Tibial nerve (tissue), 4 donors: ENCODE measurements around the gene KCNG3. TPM values are rescaled to one million over a fixed set of nuclear protein-coding genes. Genes with fewer than 3 reads are reported as not detected.
"Not testable (repeated sequence)": the region's sequence is repeated elsewhere in the genome, so short reads cannot be mapped to it uniquely, and the experiment has no call there.

Source experiments
- DNase-seq, 2 donors: peaks; one replicate each; pipeline ENCODE4 v3.0.0-alpha.2; 2019; ENCODE audit warnings: low spot score in 2 of 2
- H3K27ac ChIP-seq, 4 donors: fragments of 200-600 bp; sonication (generic) in 3 of 4; one replicate each; pipeline ENCODE4 v1.5.1; 2017 to 2019; ENCODE audit warnings: mild to moderate bottlenecking in 1 of 4
- H3K27me3 ChIP-seq, 2 donors: fragments of 200-600 bp; sonication (generic) in 1 of 2; one replicate each; pipeline versions ENCODE4 v1.5.1 to v1.6.0; 2017 to 2019
- H3K36me3 ChIP-seq, 3 donors: fragments of 200-600 bp; sonication (generic); one replicate each; pipeline ENCODE4 v1.5.1; 2018 to 2019
- H3K4me1 ChIP-seq, 4 donors: fragments of 200-600 bp; sonication (generic) in 3 of 4; one replicate each; pipeline ENCODE4 v1.5.1; 2017 to 2019
- H3K4me3 ChIP-seq, 4 donors: fragments of 200-600 bp; sonication (generic) in 3 of 4; one replicate each; pipeline ENCODE4 v1.5.1; 2017 to 2019; ENCODE audit warnings: mild to moderate bottlenecking in 1 of 4, moderate library complexity in 1 of 4
- H3K9me3 ChIP-seq, 4 donors: fragments of 200-600 bp; sonication (generic) in 3 of 4; one replicate each; pipeline ENCODE4 v1.5.1; 2017 to 2019
- EP300 ChIP-seq, 2 donors: sonication (generic); formaldehyde crosslinking; IDR thresholded peaks; one replicate each; pipeline ENCODE4 v1.6.1; 2017; ENCODE audit warnings: antibody characterized with exemption in 2 of 2, mild to moderate bottlenecking in 1 of 2
- POLR2A ChIP-seq, 2 donors: fragments of 450-650 bp; IDR thresholded peaks; one replicate each; pipeline ENCODE4 v1.6.1; 2017; ENCODE audit warnings: antibody characterized with exemption in 2 of 2, mild to moderate bottlenecking in 2 of 2, moderate library complexity in 2 of 2
- WGBS, 2 donors: methylation state at CpG; one replicate each; pipeline ENCODE4 v1.1.5; 2018; 5-methylcytosine and 5-hydroxymethylcytosine counted together
- small RNA-seq: library from RNA; depleted of rRNA; stranded (forward); fragments of <200 nt; gene quantifications from one replicate; pipeline ENCODE3, GENCODE V24; 2016
- total RNA-seq, 4 donors: library from RNA; depleted of rRNA; stranded (reverse); fragments of >200 nt; gene quantifications; one replicate each; pipeline ENCODE4 v1.1.0, GENCODE V29; 2016
- TF ChIP-seq, protein P1 (sequence below), 5 experiments: fragments of 200-600 bp in 3 of 5; fragments of 450-650 bp in 2 of 5; sonication (generic) in 3 of 5; IDR thresholded peaks; one replicate each; pipeline ENCODE4 v1.5.1; 2016 to 2019; ENCODE audit warnings: antibody characterized with exemption in 5 of 5, mild to moderate bottlenecking in 3 of 5, moderate library complexity in 2 of 5

The KCNG3 gene
- total RNA-seq, 4 donors from 2014 or later = 6.6 to 17.8 (median 9.9) TPM

DNA sequence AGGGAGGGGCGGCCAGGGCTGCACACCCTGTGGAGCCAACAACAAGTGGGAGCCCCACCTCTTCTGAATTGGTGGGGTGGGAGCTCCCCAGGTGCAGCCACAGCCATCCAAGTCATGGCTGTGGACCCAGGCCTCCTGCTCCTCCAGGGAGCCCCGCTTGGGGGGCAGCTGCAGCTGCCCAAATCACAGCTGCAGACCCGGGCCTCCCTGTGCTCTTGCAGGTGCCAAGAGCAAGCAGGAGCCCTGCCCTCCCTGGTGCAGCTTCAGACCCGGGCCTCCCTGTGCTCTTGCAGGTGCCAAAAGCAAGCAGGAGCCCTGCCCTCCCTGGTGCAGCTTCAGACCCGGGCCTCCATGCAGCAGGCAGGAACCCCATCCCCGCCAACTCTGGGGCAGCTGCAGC is 86.3 kb downstream of the KCNG3 start:
- no peak for DNase-seq
- H3K4me3 ChIP-seq = no peak overlapping the region
- H3K36me3 ChIP-seq = no peaks in the 10 kb centered on the region

DNA sequence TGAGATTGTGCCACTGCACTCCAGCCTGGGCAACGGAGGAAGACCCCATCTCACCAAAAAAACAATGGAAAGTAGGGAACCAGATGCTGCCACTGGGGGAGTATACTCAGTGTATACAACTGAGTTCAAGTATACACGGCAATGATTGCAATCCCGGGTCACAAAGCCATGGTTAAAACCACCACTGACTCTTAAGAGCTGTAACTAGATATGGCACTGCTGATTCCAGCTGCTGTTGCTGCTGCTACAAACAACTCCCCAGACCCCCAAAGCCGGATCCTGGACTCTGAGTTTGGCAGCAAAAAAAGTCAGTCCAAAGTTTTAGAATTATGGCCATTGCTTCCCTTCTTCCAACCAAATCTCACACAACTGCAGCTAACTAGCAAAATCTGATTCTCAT is 89.1 kb downstream of the KCNG3 start:
- Histone ChIP-seq H3K4me1 (no peaks in the 10 kb centered on the region), H3K36me3 (no peaks in the 10 kb centered on the region), H3K27ac (no peak overlapping the region), H3K27me3 (no peaks in the 10 kb centered on the region), H3K9me3 (peaks cover 0 to 5% (median 0%) of the 10 kb centered on the region in 4 donors), H3K4me3 (no peak overlapping the region)
- no peak for DNase-seq
- 71 to 73% methylated on average over 4 of the region's 4 CpGs for WGBS, 2 donors
- TF ChIP-seq EP300 (IDR thresholded peaks at IDR 0.05) (no peak), POLR2A (IDR thresholded peaks at IDR 0.05) (no peak)

More for the DNA sequence above, 86.3 kb downstream of the KCNG3 start:
- TF ChIP-seq, protein P1, sequence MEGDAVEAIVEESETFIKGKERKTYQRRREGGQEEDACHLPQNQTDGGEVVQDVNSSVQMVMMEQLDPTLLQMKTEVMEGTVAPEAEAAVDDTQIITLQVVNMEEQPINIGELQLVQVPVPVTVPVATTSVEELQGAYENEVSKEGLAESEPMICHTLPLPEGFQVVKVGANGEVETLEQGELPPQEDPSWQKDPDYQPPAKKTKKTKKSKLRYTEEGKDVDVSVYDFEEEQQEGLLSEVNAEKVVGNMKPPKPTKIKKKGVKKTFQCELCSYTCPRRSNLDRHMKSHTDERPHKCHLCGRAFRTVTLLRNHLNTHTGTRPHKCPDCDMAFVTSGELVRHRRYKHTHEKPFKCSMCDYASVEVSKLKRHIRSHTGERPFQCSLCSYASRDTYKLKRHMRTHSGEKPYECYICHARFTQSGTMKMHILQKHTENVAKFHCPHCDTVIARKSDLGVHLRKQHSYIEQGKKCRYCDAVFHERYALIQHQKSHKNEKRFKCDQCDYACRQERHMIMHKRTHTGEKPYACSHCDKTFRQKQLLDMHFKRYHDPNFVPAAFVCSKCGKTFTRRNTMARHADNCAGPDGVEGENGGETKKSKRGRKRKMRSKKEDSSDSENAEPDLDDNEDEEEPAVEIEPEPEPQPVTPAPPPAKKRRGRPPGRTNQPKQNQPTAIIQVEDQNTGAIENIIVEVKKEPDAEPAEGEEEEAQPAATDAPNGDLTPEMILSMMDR (IDR thresholded peaks at IDR 0.05) = no peak
- TF ChIP-seq EP300 (IDR thresholded peaks at IDR 0.05) (no peak), POLR2A (IDR thresholded peaks at IDR 0.05) (no peak)
- Histone ChIP-seq H3K27me3 (no peaks in the 10 kb centered on the region), H3K4me1 (no peaks in the 10 kb centered on the region), H3K9me3 (no peaks in the 10 kb centered on the region), H3K27ac (no peak overlapping the region)
- 82 to 100% methylated on average over 2 to 3 of the region's 6 CpGs for WGBS, 2 donors

DNA sequence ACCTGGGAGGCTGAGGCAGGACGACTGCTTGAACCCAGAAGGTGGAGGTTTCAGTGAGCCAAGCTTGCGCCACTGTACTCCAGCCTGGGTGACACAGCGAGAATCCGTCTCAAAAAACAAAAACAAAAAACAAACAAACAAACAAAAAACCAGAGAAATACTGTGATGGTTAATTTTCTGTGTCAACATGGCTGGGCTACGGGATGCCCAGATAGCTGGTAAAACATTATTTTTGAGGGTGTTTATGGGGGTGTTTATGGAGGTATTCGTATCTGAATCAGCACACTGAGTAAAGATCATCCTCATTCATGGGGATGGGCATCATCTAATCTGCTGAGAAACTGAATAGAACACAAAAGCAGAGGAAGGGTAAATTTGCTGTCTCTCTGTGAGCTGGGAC is 92.0 kb downstream of the KCNG3 start:
- WGBS, 2 donors = 92 to 97% methylated on average over 6 of the region's 6 CpGs
- H3K27me3 ChIP-seq = no peaks in the 10 kb centered on the region
- no peak for DNase-seq
- H3K9me3 ChIP-seq = peaks cover 0 to 5% (median 0%) of the 10 kb centered on the region in 4 donors
- no peaks in the 10 kb centered on the region for H3K4me1 ChIP-seq
- TF ChIP-seq, protein P1 (IDR thresholded peaks at IDR 0.05) = no peak
- TF ChIP-seq EP300 (IDR thresholded peaks at IDR 0.05) (no peak), POLR2A (IDR thresholded peaks at IDR 0.05) (no peak)
- no peaks in the 10 kb centered on the region for H3K36me3 ChIP-seq
- no peak overlapping the region for H3K4me3 ChIP-seq
- H3K27ac ChIP-seq = no peak overlapping the region

DNA sequence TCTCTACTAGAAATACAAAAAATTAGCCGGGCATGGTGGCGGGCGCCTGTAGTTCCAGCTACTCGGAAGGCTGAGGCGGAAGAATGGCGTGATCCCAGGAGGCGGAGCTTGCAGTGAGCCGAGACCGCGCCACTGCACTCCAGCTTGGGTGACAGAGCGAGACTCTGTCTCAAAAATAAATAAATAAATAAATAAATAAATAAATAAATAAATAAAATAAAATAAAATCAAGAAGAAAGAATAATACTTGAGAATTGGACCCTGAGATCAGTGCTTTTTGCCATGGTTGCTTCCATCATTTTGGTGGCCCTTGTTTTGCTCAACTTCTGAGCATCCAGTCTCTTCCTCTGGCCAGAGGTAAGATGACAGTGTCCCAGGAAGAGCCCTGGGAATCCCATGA is 95.7 kb downstream of the KCNG3 start:
- not testable (repeated sequence) for H3K27ac ChIP-seq, H3K9me3 ChIP-seq, DNase-seq, H3K36me3 ChIP-seq, H3K4me3 ChIP-seq, H3K4me1 ChIP-seq, H3K27me3 ChIP-seq
- WGBS, 2 donors = 96% methylated on average over 11 of the region's 11 CpGs

DNA sequence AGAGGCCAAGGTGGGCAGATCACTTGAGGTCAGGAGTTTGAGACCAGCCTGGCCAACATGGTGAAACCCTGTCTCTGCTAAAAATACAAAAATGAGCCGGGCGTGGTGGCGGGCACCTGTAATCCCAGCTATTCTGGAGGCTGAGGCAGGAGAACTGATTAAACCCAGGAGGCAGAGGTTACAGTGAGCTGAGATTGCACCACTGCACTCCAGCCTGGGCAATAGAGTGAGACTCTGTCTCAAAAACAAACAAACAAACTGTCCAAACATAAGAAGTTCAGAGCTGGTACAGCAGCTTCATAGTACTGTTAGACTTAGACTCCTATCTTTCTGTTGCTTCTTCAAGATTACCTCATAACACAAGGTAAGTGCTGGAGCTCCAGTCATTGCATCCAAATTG is 100.5 kb downstream of the KCNG3 start:
- not testable (repeated sequence) for H3K36me3 ChIP-seq, H3K27me3 ChIP-seq, H3K27ac ChIP-seq, H3K4me1 ChIP-seq, H3K9me3 ChIP-seq, H3K4me3 ChIP-seq, DNase-seq
- 96 to 98% methylated on average over 3 of the region's 3 CpGs for WGBS, 2 donors

DNA sequence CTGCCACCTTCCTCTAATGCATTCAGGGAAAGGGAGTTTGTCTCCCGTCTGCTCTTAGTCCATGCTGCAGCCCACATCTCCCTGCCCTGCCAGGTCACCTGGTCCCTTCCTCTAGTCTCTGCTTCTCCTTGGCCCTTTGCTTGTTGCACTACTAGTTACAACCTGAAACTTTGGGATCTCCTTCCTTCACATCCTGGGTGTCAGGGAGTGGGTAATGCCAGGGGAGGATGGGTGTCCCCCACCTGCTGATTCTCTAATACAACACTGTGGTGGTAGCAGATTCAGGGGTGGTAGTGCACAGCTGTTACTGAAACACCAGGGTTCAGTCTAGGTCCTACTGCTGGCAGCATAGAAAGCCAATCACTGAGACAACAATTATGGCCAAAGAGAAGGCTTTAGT is 101.6 kb downstream of the KCNG3 start:
- H3K27ac ChIP-seq = no peak overlapping the region
- WGBS, 2 donors = 76 to 96% methylated on average over 1 of the region's 1 CpG

More for the DNA sequence above, 101.6 kb downstream of the KCNG3 start:
- no peaks in the 10 kb centered on the region for H3K27me3 ChIP-seq
- DNase-seq = no peak
- TF ChIP-seq POLR2A (IDR thresholded peaks at IDR 0.05) (no peak), EP300 (IDR thresholded peaks at IDR 0.05) (no peak)
- TF ChIP-seq, protein P1 (IDR thresholded peaks at IDR 0.05) = no peak
- H3K4me1 ChIP-seq = no peaks in the 10 kb centered on the region
- no peak overlapping the region for H3K4me3 ChIP-seq
- no peaks in the 10 kb centered on the region for H3K36me3 ChIP-seq
- H3K9me3 ChIP-seq = no peaks in the 10 kb centered on the region

Small RNA genes lying within 50 kb of the gene (small RNA-seq; reads per million reads assigned to genes)
- gene RF00017 (not detected), gene RF00612 (not detected)

Other genes starting within 250 kb of the KCNG3 start
- gene COX7A2L, start 132.8 kb downstream of the KCNG3 start, total RNA-seq = 100 to 1,000 TPM in 3 of 4 donors, 10 to 100 TPM in 1; 99.9 to 137 (median 107) TPM
- gene MTA3, start 74.7 kb upstream of the KCNG3 start, total RNA-seq = 10 to 100 TPM; 33.1 to 47.0 (median 42.5) TPM